ENCODE results near the gene COL19A1. TPM values are rescaled to one million over a fixed set of nuclear protein-coding genes. Genes with fewer than 3 reads are reported as not detected.
"Not testable (repeated sequence)": the region's sequence is repeated elsewhere in the genome, so short reads cannot be mapped to it uniquely, and the experiment has no call there.

Gene COL19A1
- total RNA-seq, 2 donors from 2014 or later, result 0.14 to 0.45 TPM

DNA sequence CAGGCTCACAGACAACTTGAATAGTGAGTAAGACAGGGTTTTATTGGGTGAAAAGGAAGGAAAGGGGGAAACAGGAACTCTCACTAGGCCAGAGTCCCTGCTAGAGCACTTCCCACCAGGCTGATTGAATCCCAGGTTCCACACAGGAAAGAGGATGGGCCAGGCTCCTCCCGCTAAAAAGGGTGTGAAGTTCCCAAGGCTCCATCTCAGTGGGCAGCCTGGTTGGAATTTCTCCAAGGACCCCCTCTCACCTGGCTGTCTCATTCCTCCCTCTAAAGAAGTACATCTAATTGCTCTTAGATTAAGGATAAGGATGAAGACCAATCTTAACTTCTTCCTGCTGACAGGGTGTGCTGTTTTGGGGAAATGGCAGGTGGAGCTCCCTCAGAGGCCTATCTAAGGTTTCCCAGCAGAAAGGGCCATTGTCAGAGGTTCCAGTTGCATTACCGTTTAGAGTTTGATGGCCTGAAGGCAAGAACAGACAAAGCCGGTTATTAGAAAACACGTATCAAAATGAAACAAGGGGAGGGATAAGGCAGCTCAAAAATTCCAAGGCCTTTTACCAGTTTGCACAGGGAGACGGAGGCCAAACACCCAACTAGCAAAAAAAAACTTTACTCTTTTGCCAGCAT is 21.5 kb downstream of the COL19A1 start:
- intact Hi-C loops (cut with DNase I), result no loop called here
- Histone ChIP-seq H3K4me1 (replicated peaks) (no peaks in the 10 kb centered on the region), H3K4me3 (no peak overlapping the region), H3K9me3 (no peaks in the 10 kb centered on the region), H3K27ac (no peak overlapping the region), H3K36me3 (no peaks in the 10 kb centered on the region), H3K27me3 (replicated peaks; ENCODE audit: insufficient read depth) (no peaks in the 10 kb centered on the region)
- no peak for DNase-seq (ENCODE audit: low spot score)
- 50% methylated on average over 5 of the region's 5 CpGs for WGBS
- TF ChIP-seq POLR2A (IDR thresholded peaks at IDR 0.05) (no peak), POLR2AphosphoS5 (IDR thresholded peaks at IDR 0.05) (no peak)
- TF ChIP-seq, protein P1, sequence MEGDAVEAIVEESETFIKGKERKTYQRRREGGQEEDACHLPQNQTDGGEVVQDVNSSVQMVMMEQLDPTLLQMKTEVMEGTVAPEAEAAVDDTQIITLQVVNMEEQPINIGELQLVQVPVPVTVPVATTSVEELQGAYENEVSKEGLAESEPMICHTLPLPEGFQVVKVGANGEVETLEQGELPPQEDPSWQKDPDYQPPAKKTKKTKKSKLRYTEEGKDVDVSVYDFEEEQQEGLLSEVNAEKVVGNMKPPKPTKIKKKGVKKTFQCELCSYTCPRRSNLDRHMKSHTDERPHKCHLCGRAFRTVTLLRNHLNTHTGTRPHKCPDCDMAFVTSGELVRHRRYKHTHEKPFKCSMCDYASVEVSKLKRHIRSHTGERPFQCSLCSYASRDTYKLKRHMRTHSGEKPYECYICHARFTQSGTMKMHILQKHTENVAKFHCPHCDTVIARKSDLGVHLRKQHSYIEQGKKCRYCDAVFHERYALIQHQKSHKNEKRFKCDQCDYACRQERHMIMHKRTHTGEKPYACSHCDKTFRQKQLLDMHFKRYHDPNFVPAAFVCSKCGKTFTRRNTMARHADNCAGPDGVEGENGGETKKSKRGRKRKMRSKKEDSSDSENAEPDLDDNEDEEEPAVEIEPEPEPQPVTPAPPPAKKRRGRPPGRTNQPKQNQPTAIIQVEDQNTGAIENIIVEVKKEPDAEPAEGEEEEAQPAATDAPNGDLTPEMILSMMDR (IDR thresholded peaks at IDR 0.05), result no peak

DNA sequence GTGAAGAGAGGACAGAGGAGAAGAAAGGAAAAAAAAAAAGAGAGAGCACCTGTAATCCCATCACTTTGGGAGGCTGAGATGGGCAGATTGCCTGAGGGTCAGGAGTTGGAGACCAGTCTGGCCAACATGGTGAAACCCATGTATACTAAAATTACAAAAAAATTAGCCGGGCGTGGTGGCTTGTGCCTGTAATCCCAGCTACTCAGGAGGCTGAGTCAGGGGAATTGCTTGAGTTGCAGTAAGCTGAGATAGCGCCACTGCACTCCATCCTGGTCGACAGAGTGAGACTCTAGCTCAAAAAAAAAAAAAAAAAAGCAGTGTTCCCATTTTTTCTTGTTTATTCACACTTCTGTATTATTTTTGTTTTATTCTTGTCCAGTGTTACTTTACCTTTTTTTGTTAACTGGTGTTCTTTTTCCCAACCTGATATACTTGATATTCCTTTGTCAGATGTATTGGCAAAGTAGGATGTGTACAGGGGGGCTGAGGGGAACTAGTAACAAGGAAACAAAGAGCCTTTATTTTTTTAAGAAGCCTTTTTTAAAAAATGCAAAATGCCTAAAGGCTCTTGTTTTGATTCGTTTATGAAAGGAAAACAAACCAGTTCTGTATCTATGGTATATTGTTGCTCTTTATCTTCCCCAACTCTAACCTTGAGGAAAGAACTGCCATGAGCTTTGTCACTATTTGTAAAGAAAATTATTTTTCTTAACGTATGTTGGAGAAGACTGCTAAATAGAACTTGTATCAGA is 22.3 kb downstream of the COL19A1 start:
- no peak for DNase-seq (ENCODE audit: low spot score)
- Histone ChIP-seq H3K27me3 (replicated peaks; ENCODE audit: insufficient read depth) (no peaks in the 10 kb centered on the region), H3K4me1 (replicated peaks) (no peaks in the 10 kb centered on the region), H3K4me3 (no peak overlapping the region), H3K9me3 (no peaks in the 10 kb centered on the region), H3K27ac (no peak overlapping the region), H3K36me3 (no peaks in the 10 kb centered on the region)
- intact Hi-C loops (cut with DNase I), result no loop called here
- WGBS, result 75% methylated on average over 6 of the region's 6 CpGs
- TF ChIP-seq, protein P1 (IDR thresholded peaks at IDR 0.05), result no peak
- TF ChIP-seq POLR2AphosphoS5 (IDR thresholded peaks at IDR 0.05) (no peak), POLR2A (IDR thresholded peaks at IDR 0.05) (no peak)

DNA sequence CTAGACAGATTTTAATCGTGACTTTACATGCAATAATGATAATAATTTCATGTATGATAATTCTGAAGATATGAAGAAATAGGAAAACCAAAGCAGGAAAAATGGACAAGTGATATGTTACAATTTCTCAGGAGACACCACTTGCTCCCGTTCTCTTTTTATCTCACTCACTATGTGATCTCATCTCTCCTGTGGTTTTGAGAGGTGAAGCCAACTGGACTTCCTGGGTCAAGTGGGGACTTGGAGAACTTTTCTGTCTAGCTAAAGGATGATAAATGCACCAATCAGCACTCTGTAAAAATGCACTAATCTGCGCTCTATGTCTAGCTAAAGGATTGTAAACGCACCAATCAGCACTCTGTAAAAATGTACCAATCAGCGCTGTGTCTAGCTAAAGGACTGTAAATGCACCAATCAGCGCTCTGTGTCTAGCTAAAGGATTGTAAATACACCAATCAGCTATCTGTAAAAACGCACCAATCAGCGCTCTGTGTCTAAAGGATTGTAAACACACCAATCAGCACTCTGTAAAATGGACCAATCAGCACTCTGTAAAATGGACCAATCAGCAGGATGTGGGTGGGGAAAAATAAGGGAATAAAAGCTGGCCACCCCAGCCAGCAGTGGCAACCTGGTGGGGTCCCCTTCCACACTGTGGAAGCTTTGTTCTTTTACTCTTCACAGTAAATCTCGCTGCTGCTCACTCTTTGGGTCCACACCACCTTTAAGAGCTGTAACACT is 23.0 kb downstream of the COL19A1 start:
- H3K4me3 ChIP-seq; H3K4me1 ChIP-seq (replicated peaks); H3K27me3 ChIP-seq (replicated peaks; ENCODE audit: insufficient read depth); DNase-seq (ENCODE audit: low spot score); H3K27ac ChIP-seq; H3K9me3 ChIP-seq; H3K36me3 ChIP-seq; intact Hi-C loops (cut with DNase I): not testable (repeated sequence)
- 91% methylated on average over 9 of the region's 9 CpGs for WGBS

DNA sequence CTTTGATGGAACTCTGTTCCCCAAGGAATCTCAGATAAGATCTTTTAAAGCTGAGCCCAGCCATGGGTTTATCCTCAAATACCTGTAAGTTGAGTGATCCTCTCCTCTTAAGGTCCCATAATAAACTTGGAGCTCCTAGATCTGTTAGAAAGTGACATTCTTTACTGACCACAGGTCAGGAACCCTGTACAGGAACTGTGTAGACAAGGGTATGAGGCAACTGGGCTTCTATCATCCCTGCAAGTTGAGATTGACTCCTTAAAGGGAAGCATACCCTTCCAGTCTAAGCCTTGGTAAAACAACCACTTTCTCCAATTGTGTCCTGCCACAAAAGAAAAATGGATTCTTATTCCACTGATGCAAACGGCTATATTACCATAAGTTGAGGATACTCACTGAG is 26.2 kb downstream of the COL19A1 start:
- intact Hi-C loops (cut with DNase I); H3K4me3 ChIP-seq; H3K9me3 ChIP-seq: not testable (repeated sequence)

DNA sequence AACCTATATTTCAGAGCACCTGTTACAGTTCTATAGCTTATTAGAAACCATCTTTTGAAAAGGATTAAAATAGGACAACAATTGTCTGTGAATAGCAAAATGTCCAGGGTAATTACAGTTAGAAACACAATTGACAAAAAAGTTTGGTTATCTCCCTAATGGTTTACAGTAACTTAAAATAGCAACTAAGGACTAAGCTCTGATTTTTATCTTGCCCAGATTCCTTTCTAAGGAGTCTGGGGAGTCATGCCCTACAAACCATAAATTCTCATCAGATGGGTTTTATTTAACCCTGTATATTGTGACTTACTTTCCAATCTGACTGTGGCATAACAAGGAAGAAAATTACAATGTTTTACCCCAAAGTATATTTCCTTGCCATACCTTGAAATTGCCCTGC is 26.9 kb downstream of the COL19A1 start:
- intact Hi-C loops (cut with DNase I), result not testable (repeated sequence)

More for the DNA sequence above, 26.2 kb downstream of the COL19A1 start:
- H3K27ac ChIP-seq; DNase-seq (ENCODE audit: low spot score); H3K27me3 ChIP-seq (replicated peaks; ENCODE audit: insufficient read depth); H3K36me3 ChIP-seq; H3K4me1 ChIP-seq (replicated peaks): not testable (repeated sequence)
- 81% methylated on average over 1 of the region's 1 CpG for WGBS

DNA sequence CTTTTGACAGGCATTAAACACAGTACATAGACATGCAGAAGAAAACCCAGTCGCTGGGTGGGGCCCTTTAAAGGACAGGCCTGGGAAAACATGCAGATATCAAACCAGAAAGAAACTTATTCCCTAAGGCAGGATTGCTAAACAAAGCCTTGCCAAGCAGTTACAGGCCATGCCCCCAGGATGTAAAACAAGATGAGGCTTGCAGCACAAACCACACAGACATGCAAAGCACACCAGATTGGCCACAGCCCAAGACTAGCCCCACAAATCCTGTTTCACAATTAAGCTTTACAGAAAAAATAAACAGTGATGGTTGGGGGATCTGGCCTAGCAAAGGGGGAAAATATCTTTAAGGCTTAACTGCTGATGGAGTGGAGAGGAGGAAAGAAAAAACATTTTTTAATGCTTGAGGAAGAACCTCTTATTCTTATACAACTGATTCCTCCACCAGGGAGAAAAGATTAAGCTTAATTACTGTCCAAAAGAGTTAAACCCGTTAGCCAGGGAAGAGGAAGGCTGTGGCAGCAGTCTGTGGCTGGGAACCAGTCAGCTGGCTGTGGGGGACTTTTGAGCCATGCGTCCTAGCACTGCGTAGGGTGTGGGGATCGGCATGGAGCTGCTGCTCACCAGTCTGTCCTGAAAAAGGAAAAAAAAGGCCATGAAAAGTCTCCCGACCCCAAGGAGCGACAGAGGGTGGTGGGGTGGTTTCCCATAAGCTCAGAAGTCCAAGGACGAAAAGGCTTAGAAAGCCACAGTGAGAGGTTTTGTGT is 28.4 kb downstream of the COL19A1 start:
- Histone ChIP-seq H3K27ac (no peak overlapping the region), H3K27me3 (replicated peaks; ENCODE audit: insufficient read depth) (no peaks in the 10 kb centered on the region), H3K4me1 (replicated peaks) (no peaks in the 10 kb centered on the region), H3K9me3 (no peaks in the 10 kb centered on the region), H3K36me3 (no peaks in the 10 kb centered on the region), H3K4me3 (no peak overlapping the region)
- WGBS, result 54% methylated on average over 8 of the region's 8 CpGs
- TF ChIP-seq, protein P1 (IDR thresholded peaks at IDR 0.05), result no peak
- TF ChIP-seq POLR2A (IDR thresholded peaks at IDR 0.05) (no peak), POLR2AphosphoS5 (IDR thresholded peaks at IDR 0.05) (peak; percentile 21)
- intact Hi-C loops (cut with DNase I), result no loop called here
- DNase-seq (ENCODE audit: low spot score), result peak; percentile 39

More for the DNA sequence above, 26.9 kb downstream of the COL19A1 start:
- H3K36me3 ChIP-seq; DNase-seq (ENCODE audit: low spot score); H3K4me3 ChIP-seq; H3K4me1 ChIP-seq (replicated peaks); H3K27ac ChIP-seq; H3K27me3 ChIP-seq (replicated peaks; ENCODE audit: insufficient read depth); H3K9me3 ChIP-seq: not testable (repeated sequence)

All from prostate gland (tissue), 2 donors.